GM23248 (cell line): ENCODE results near the gene MBIP. TPM values are rescaled to one million over a fixed set of nuclear protein-coding genes. Genes with fewer than 3 reads are reported as not detected.
"Not testable (repeated sequence)": the region's sequence is repeated elsewhere in the genome, so short reads cannot be mapped to it uniquely, and the experiment has no call there.

Experiments
- DNase-seq: peaks from one replicate; pipeline ENCODE4 v3.0.0-alpha.2; 2015
- H2AFZ ChIP-seq: fragments of 200-600 bp; sonication (generic); 2 replicates; pipeline ENCODE4 v1.6.1; 2016; ENCODE audit warnings: antibody characterized with exemption
- H3F3A ChIP-seq: fragments of 200-600 bp; sonication (generic); 2 replicates; pipeline ENCODE4 v1.6.1; 2016; ENCODE audit warnings: mild to moderate bottlenecking, antibody characterized with exemption, mixed run types; ENCODE audit not compliant: insufficient read depth
- H3K27ac ChIP-seq: fragments of 200-600 bp; sonication (generic); 2 replicates; pipeline ENCODE4 v1.5.1; 2016; ENCODE audit warnings: mild to moderate bottlenecking
- H3K27me3 ChIP-seq: fragments of 200-600 bp; sonication (generic); replicated peaks from 2 replicates; pipeline ENCODE4 v1.6.1; 2016; ENCODE audit warnings: mild to moderate bottlenecking; ENCODE audit not compliant: insufficient read depth
- H3K36me3 ChIP-seq: fragments of 200-600 bp; sonication (generic); 2 replicates; pipeline ENCODE4 v1.6.1; 2016; ENCODE audit warnings: low read depth, mild to moderate bottlenecking
- H3K4me1 ChIP-seq: fragments of 200-600 bp; sonication (generic); 2 replicates; pipeline ENCODE4 v1.6.1; 2016; ENCODE audit warnings: mild to moderate bottlenecking; ENCODE audit not compliant: insufficient read depth
- H3K4me2 ChIP-seq: fragments of 200-600 bp; sonication (generic); one replicate; pipeline ENCODE4 v1.6.1; 2016; ENCODE audit warnings: mild to moderate bottlenecking; ENCODE audit not compliant: unreplicated experiment
- H3K4me3 ChIP-seq: fragments of 200-600 bp; sonication (generic); 2 replicates; pipeline ENCODE4 v1.5.1; 2016; ENCODE audit warnings: mild to moderate bottlenecking
- H3K79me2 ChIP-seq: fragments of 200-600 bp; sonication (generic); 2 replicates; pipeline ENCODE4 v1.6.1; 2016; ENCODE audit warnings: mild to moderate bottlenecking; ENCODE audit not compliant: insufficient read depth
- H3K9ac ChIP-seq: fragments of 200-600 bp; sonication (generic); 2 replicates; pipeline ENCODE4 v1.6.1; 2016; ENCODE audit warnings: mild to moderate bottlenecking
- H3K9me2 ChIP-seq: fragments of 200-600 bp; sonication (generic); 2 replicates; pipeline ENCODE4 v1.6.1; 2016; ENCODE audit warnings: mixed run types, mild to moderate bottlenecking, moderate library complexity; ENCODE audit not compliant: insufficient read depth
- H3K9me3 ChIP-seq: fragments of 200-600 bp; sonication (generic); one replicate; pipeline ENCODE4 v1.6.1; 2017; ENCODE audit warnings: low read depth
- H4K20me1 ChIP-seq: fragments of 200-600 bp; sonication (generic); 2 replicates; pipeline ENCODE4 v1.6.0; 2016; ENCODE audit not compliant: insufficient read depth
- EZH2 ChIP-seq: fragments of 200-600 bp; sonication (generic); IDR thresholded peaks from 2 replicates; pipeline ENCODE4 v1.6.1; 2018; ENCODE audit warnings: antibody characterized with exemption, mild to moderate bottlenecking; ENCODE audit not compliant: insufficient read depth, poor library complexity, severe bottlenecking
- EZH2phosphoT487 ChIP-seq: fragments of 200-600 bp; sonication (generic); IDR thresholded peaks from 2 replicates; pipeline ENCODE4 v1.6.1; 2018; ENCODE audit warnings: antibody characterized with exemption, moderate library complexity, mild to moderate bottlenecking, low read depth; ENCODE audit not compliant: insufficient read depth
- WGBS, 2 experiments: methylation state at CpG; one replicate each; pipeline ENCODE4 v1.1.6; 2015 to 2017; ENCODE audit warnings: low lambda C conversion rate in 2 of 2, low coverage in 1 of 2; ENCODE audit errors: missing lambda C conversion rate in 2 of 2; 5-methylcytosine and 5-hydroxymethylcytosine counted together
- in situ Hi-C: fragments of 300-500 bp; cut with MboI; formaldehyde crosslinking; loops from 2 replicates; pipeline ENCODE4 v1.15.0; 2020
- polyA plus RNA-seq: library from polyadenylated mRNA; unstranded; fragments of >200 nt; fragmentation: Nextera tagmentation; extraction: Ambion mirVana; gene quantifications from 2 replicates; pipeline ENCODE4 v1.2.1, GENCODE V29; 2016
- total RNA-seq: library from RNA; depleted of rRNA; stranded (reverse); fragments of >200 nt; shearing (Covaris generic); gene quantifications from 2 replicates; pipeline ENCODE4 v1.2.3, GENCODE V29; 2014

MBIP gene
- total and polyA plus RNA-seq, 2 experiments from 2014 or later, result 9.0 to 28.1 TPM

- H3K79me2 ChIP-seq, result no peaks in the 10 kb centered on the region
- no peaks in the 10 kb centered on the region for H4K20me1 ChIP-seq
- no peaks in the 10 kb centered on the region for H3K4me1 ChIP-seq
- 16 to 18% methylated on average over 3 of the region's 3 CpGs for WGBS, 2 experiments
- TF ChIP-seq EZH2 (no peak), EZH2phosphoT487 (no peak)
- no peaks in the 10 kb centered on the region for H3F3A ChIP-seq
- no peak overlapping the region for H2AFZ ChIP-seq
- H3K4me2 ChIP-seq, result no peak overlapping the region
- H3K9ac ChIP-seq, result no peak overlapping the region
- H3K9me3 ChIP-seq, result no peaks in the 10 kb centered on the region
- H3K9me2 ChIP-seq, result no peaks in the 10 kb centered on the region
- no peak overlapping the region for H3K27ac ChIP-seq
- in situ Hi-C loops, result no loop called here
- DNase-seq, result no peak
- 0 out of 2 replicates have a peak, but pooled peaks cover 5% of the 10 kb centered on the region for H3K27me3 ChIP-seq
- H3K36me3 ChIP-seq, result no peaks in the 10 kb centered on the region
- H3K4me3 ChIP-seq, result no peak overlapping the region
Measured at GRCh38 chr14:36362648-36363047, 42.2 kb upstream of the MBIP start.

- H4K20me1 ChIP-seq, result no peaks in the 10 kb centered on the region
- H3K9me3 ChIP-seq, result no peaks in the 10 kb centered on the region
- H2AFZ ChIP-seq, result no peak overlapping the region
- 17 to 23% methylated on average over 2 of the region's 2 CpGs for WGBS, 2 experiments
- H3K4me3 ChIP-seq, result no peak overlapping the region
- H3K27me3 ChIP-seq, result 0 out of 2 replicates have a peak, but pooled peaks cover 5% of the 10 kb centered on the region
- TF ChIP-seq EZH2, result no peak
- no peak for TF ChIP-seq EZH2phosphoT487
- no peaks in the 10 kb centered on the region for H3K9me2 ChIP-seq
- no peak overlapping the region for H3K9ac ChIP-seq
- H3K27ac ChIP-seq, result no peak overlapping the region
- H3F3A ChIP-seq, result no peaks in the 10 kb centered on the region
- no peaks in the 10 kb centered on the region for H3K36me3 ChIP-seq
- H3K4me1 ChIP-seq, result no peaks in the 10 kb centered on the region
- no peaks in the 10 kb centered on the region for H3K79me2 ChIP-seq
- in situ Hi-C loops, result no loop called here
- DNase-seq, result no peak
- H3K4me2 ChIP-seq, result no peak overlapping the region
Measured at GRCh38 chr14:36361210-36361853, 40.9 kb upstream of the MBIP start.

- DNase-seq, result no peak
- Histone ChIP-seq H3K27ac (no peak overlapping the region), H3K4me1 (no peaks in the 10 kb centered on the region), H3F3A (no peaks in the 10 kb centered on the region), H3K27me3 (no peaks in the 10 kb centered on the region), H3K4me3 (no peak overlapping the region), H3K36me3 (no peaks in the 10 kb centered on the region), H4K20me1 (no peaks in the 10 kb centered on the region), H3K4me2 (no peak overlapping the region), H2AFZ (no peak overlapping the region), H3K9me3 (no peaks in the 10 kb centered on the region), H3K79me2 (no peaks in the 10 kb centered on the region), H3K9ac (no peak overlapping the region), H3K9me2 (no peaks in the 10 kb centered on the region)
- 24 to 32% methylated on average over 1 of the region's 1 CpG for WGBS, 2 experiments
- in situ Hi-C loops, result no loop called here
- TF ChIP-seq EZH2 (no peak), EZH2phosphoT487 (no peak)
Measured at GRCh38 chr14:36356862-36357261, 36.4 kb upstream of the MBIP start.

DNA sequence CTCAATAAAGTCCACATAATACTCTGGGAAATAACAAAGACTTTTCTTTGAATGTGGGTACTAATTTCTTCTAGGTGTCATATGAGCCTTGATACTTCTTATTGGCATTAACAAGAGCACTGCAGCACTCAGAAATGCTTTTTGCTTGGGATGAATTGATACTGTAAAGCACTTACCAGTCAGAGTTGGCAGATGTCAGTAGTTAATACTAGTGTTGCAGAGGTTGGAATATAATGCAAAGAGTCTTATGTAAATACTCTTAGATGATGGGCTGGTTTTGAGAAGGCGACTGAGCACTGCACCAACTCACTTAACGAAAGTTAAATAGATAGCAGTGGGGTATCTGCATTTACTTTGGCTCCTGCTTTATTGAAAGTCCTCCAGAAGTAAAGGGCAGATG lies 25.6 kb upstream of the MBIP start:
- Histone ChIP-seq H3K9ac (no peak overlapping the region), H3F3A (no peaks in the 10 kb centered on the region), H2AFZ (no peak overlapping the region), H3K9me3 (no peaks in the 10 kb centered on the region), H4K20me1 (no peaks in the 10 kb centered on the region), H3K27me3 (0 out of 2 replicates have a peak, but pooled peaks cover 8% of the 10 kb centered on the region), H3K36me3 (no peaks in the 10 kb centered on the region), H3K79me2 (no peaks in the 10 kb centered on the region), H3K4me3 (no peak overlapping the region), H3K4me1 (peaks cover 11% of the 10 kb centered on the region; the same call in 1 of the 2 replicates), H3K9me2 (no peaks in the 10 kb centered on the region; the same call in 1 of the 2 replicates), H3K27ac (no peak overlapping the region), H3K4me2 (no peak overlapping the region)
- WGBS, 2 experiments, result 34 to 35% methylated on average over 2 of the region's 2 CpGs
- no peak for TF ChIP-seq EZH2phosphoT487
- no peak for TF ChIP-seq EZH2
- in situ Hi-C loops, result no loop called here
- DNase-seq, result no peak

DNA sequence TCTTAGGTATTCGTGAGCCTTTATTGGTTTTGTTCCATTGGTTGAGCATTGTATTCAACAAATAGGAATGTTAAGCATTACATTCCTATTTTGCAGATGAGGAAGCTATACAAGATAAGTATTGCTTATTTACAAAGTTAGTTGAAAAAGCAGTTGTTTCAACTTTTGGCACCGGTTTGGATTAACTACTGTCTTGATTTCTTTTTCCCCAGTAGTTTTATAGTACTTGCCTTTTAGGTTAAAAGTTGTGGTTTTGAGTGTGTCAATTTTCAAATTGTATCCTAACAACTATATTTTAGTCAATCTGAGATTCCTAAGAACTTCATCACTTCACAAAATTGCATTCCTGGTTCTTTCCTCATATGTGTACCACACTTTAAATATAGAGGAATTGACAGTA lies 23.8 kb upstream of the MBIP start:
- WGBS, 2 experiments, result 15 to 23% methylated on average over 2 of the region's 2 CpGs
- H3K9ac ChIP-seq, result no peak overlapping the region
- H3K9me2 ChIP-seq, result no peaks in the 10 kb centered on the region; the same call in 1 of the 2 replicates
- H3K27me3 ChIP-seq, result 0 out of 2 replicates have a peak, but pooled peaks cover 8% of the 10 kb centered on the region
- H3K4me3 ChIP-seq, result no peak overlapping the region
- H3K4me2 ChIP-seq, result peak overlapping the region; percentile 8
- TF ChIP-seq EZH2phosphoT487 (no peak), EZH2 (no peak)
- no peaks in the 10 kb centered on the region for H3K36me3 ChIP-seq
- no peaks in the 10 kb centered on the region for H3K9me3 ChIP-seq
- H4K20me1 ChIP-seq, result no peaks in the 10 kb centered on the region
- H3K4me1 ChIP-seq, result peaks cover 11% of the 10 kb centered on the region; the same call in 1 of the 2 replicates
- no peaks in the 10 kb centered on the region for H3F3A ChIP-seq
- H2AFZ ChIP-seq, result no peak overlapping the region
- DNase-seq, result peak; percentile 19
- no peak overlapping the region for H3K27ac ChIP-seq
- in situ Hi-C loops, result no loop called here
- no peaks in the 10 kb centered on the region for H3K79me2 ChIP-seq

GRCh38 chr14:36341811-36342210 lies 21.4 kb upstream of the MBIP start:
- H3K4me3 ChIP-seq, H4K20me1 ChIP-seq, H3K9ac ChIP-seq, H3F3A ChIP-seq, H3K79me2 ChIP-seq, H3K9me3 ChIP-seq, in situ Hi-C loops, H3K27me3 ChIP-seq, H3K9me2 ChIP-seq, H3K27ac ChIP-seq, H2AFZ ChIP-seq, H3K4me2 ChIP-seq, H3K36me3 ChIP-seq, DNase-seq: not testable (repeated sequence)
- H3K4me1 ChIP-seq, result peaks cover 11% of the 10 kb centered on the region; the same call in 1 of the 2 replicates
- WGBS, 2 experiments, result 34 to 36% methylated on average over 5 of the region's 5 CpGs
